ENCODE data around the gene ST3GAL4.

The ST3GAL4 gene

GRCh38 chr11:126329644-126330211, 25.8 kb upstream of the ST3GAL4 start:
- no peak for DNase-seq (ENCODE audit: low read depth in 2 of 2)

- no peak for DNase-seq (ENCODE audit: low read depth in 2 of 2)
These were observed 24.2 kb upstream of the ST3GAL4 start for GRCh38 chr11:126331286-126331685.

GRCh38 chr11:126332221-126332711, 23.2 kb upstream of the ST3GAL4 start:
- DNase-seq (ENCODE audit: low read depth in 2 of 2), result peak in 1 of 2 experiments; percentile 53

- no peak for DNase-seq (ENCODE audit: low read depth in 2 of 2)
These were observed 22.3 kb upstream of the ST3GAL4 start for GRCh38 chr11:126333142-126333541.

GRCh38 chr11:126334659-126335462, 20.6 kb upstream of the ST3GAL4 start:
- no peak for DNase-seq (ENCODE audit: low read depth in 2 of 2)

- no peak for DNase-seq (ENCODE audit: low read depth in 2 of 2)
These were observed 20.1 kb upstream of the ST3GAL4 start for GRCh38 chr11:126335463-126335760.

GRCh38 chr11:126336138-126336541, 19.3 kb upstream of the ST3GAL4 start:
- no peak for DNase-seq (ENCODE audit: low read depth in 2 of 2)

- no peak for DNase-seq (ENCODE audit: low read depth in 2 of 2)
These were observed 18.8 kb upstream of the ST3GAL4 start for GRCh38 chr11:126336671-126337101.

- DNase-seq (ENCODE audit: low read depth in 2 of 2), result no peak
These were observed 18.4 kb upstream of the ST3GAL4 start for GRCh38 chr11:126337126-126337473.

- DNase-seq (ENCODE audit: low read depth in 2 of 2), result no peak
These were observed 17.8 kb upstream of the ST3GAL4 start for GRCh38 chr11:126337474-126338241.

GRCh38 chr11:126338346-126339055, 17.0 kb upstream of the ST3GAL4 start:
- no peak for DNase-seq (ENCODE audit: low read depth in 2 of 2)

GRCh38 chr11:126339073-126339862, 16.2 kb upstream of the ST3GAL4 start:
- no peak for DNase-seq (ENCODE audit: low read depth in 2 of 2)

- no peak for DNase-seq (ENCODE audit: low read depth in 2 of 2)
These were observed 15.5 kb upstream of the ST3GAL4 start for GRCh38 chr11:126339863-126340434.

- DNase-seq (ENCODE audit: low read depth in 2 of 2), result no peak
These were observed 14.4 kb upstream of the ST3GAL4 start for GRCh38 chr11:126340960-126341606.

GRCh38 chr11:126341760-126342161, 13.7 kb upstream of the ST3GAL4 start:
- peak; percentile 80 to 81 for DNase-seq (ENCODE audit: low read depth in 2 of 2)

GRCh38 chr11:126343051-126343450, 12.4 kb upstream of the ST3GAL4 start:
- no peak for DNase-seq (ENCODE audit: low read depth in 2 of 2)

GRCh38 chr11:126344141-126345080, 11.1 kb upstream of the ST3GAL4 start:
- no peak for DNase-seq (ENCODE audit: low read depth in 2 of 2)

GRCh38 chr11:126345283-126345682, 10.2 kb upstream of the ST3GAL4 start:
- no peak for DNase-seq (ENCODE audit: low read depth in 2 of 2)

Measured in fibroblast of skin of left biceps (primary cell).